CD4-positive, alpha-beta memory T cell (primary cell): ENCODE data around the gene CCIN. TPM values are rescaled to one million over a fixed set of nuclear protein-coding genes. Genes with fewer than 3 reads are reported as not detected.

Source experiments
- CTCF ChIA-PET: fragments of 350-600 bp; sonication (Branson Sonifier 250); formaldehyde crosslinking; loops from one replicate; lab custom pipeline; 2021; ENCODE audit warnings: inconsistent platforms; ENCODE audit not compliant: partially characterized antibody; lab: Charles Lee
- POLR2A ChIA-PET: fragments of 350-600 bp; sonication (Branson Sonifier 250); formaldehyde crosslinking; loops from one replicate; lab custom pipeline; 2021; ENCODE audit not compliant: partially characterized antibody; lab: Charles Lee
- DNase-seq, 5 donors: peaks; one replicate each; pipeline versions ENCODE4 v3.0.0 to v3.0.0-alpha.2; 2020 to 2022; ENCODE audit warnings: mixed read lengths in 1 of 5
- H3K27ac ChIP-seq: one replicate; pipeline ENCODE4 v1.7.0; 2013; ENCODE audit warnings: low read depth, low read length
- H3K27me3 ChIP-seq: 2 replicates; pipeline ENCODE4 v1.7.0; 2013; ENCODE audit warnings: mild to moderate bottlenecking, low read length, moderate library complexity; ENCODE audit not compliant: insufficient read depth
- H3K36me3 ChIP-seq: 2 replicates; pipeline ENCODE4 v1.7.0; 2013; ENCODE audit warnings: mild to moderate bottlenecking, low read length, moderate library complexity; ENCODE audit not compliant: insufficient read depth
- H3K4me1 ChIP-seq: 2 replicates; pipeline ENCODE4 v1.7.0; 2013; ENCODE audit warnings: mild to moderate bottlenecking, low read length, moderate library complexity; ENCODE audit not compliant: insufficient read depth
- H3K4me3 ChIP-seq, 2 donors: one replicate each; pipeline ENCODE4 v1.7.0; 2013; ENCODE audit warnings: low read length in 2 of 2, mild to moderate bottlenecking in 1 of 2
- H3K9me3 ChIP-seq, 2 donors: one replicate each; pipeline ENCODE4 v1.7.0; 2013; ENCODE audit warnings: low read length in 2 of 2, control low read depth in 1 of 2; ENCODE audit not compliant: control insufficient read depth in 1 of 2
- H3K27ac Mint-ChIP-seq, 7 donors: one replicate each; pipeline ENCODE4 v1.8.0; 2020 to 2021; ENCODE audit warnings: mixed read lengths in 7 of 7, mild to moderate bottlenecking in 6 of 7, inconsistent platforms in 3 of 7, moderate library complexity in 3 of 7
- H3K27me3 Mint-ChIP-seq, 2 donors: one replicate each; pipeline ENCODE4 v1.8.0; 2020 to 2021; ENCODE audit warnings: mixed read lengths in 2 of 2
- H3K36me3 Mint-ChIP-seq, 2 donors: one replicate each; pipeline ENCODE4 v1.8.0; 2020 to 2021; ENCODE audit warnings: mixed read lengths in 2 of 2, inconsistent platforms in 1 of 2, mild to moderate bottlenecking in 1 of 2
- H3K4me1 Mint-ChIP-seq, 4 donors: one replicate each; pipeline ENCODE4 v1.8.0; 2020 to 2021; ENCODE audit warnings: mixed read lengths in 4 of 4, mild to moderate bottlenecking in 1 of 4
- H3K4me3 Mint-ChIP-seq, 8 donors: one replicate each; pipeline ENCODE4 v1.8.0; 2020 to 2021; ENCODE audit warnings: mixed read lengths in 8 of 8, mild to moderate bottlenecking in 7 of 8, moderate library complexity in 6 of 8, inconsistent platforms in 3 of 8
- H3K9me3 Mint-ChIP-seq, 8 donors: one replicate each; pipeline ENCODE4 v1.8.0; 2020 to 2021; ENCODE audit warnings: mixed read lengths in 8 of 8, mild to moderate bottlenecking in 5 of 8, inconsistent platforms in 3 of 8, moderate library complexity in 1 of 8
- intact Hi-C: fragments of 100-400 bp; cut with micrococcal nuclease; formaldehyde crosslinking; loops from one replicate; pipeline ENCODE4 v1.15.1; 2023
- polyA plus RNA-seq, 2 donors: library from polyadenylated mRNA; unstranded; fragments of 300-500 nt; fragmentation: Illumina TruSeq; gene quantifications; one replicate each; pipeline ENCODE4 v1.2.3, GENCODE V29; 2021
- total RNA-seq, 2 experiments: library from RNA; stranded (reverse); gene quantifications; one replicate each; pipeline ENCODE4 v1.2.3, GENCODE V29; 2021

The CCIN gene
- total and polyA plus RNA-seq, 4 experiments from 2014 or later = not detected

DNA sequence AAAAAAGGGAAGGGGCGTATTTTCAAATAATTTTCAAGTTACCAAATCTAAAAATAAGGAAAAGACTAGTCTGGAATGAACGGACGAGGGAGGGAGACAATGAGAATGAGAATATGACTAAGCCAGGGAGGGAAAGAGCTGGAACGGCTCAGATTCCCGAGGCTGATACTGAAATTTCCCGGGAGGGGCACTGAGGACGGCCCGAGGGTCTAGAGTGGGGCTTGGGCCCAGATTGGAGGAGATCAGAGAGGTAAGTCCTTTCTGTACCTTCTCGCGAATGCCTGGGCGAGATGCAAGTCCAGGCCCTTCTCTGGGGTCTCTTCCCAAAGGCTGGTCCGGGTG, 3.4 kb upstream of the CCIN start:
- H3K4me3 Mint-ChIP-seq = peak overlapping the region in 6 of 8 donors; percentile 29 to 67 (median 48)
- peaks cover 0 to 20% of the 10 kb centered on the region in 2 donors for H3K36me3 Mint-ChIP-seq
- intact Hi-C loops = loop anchor here (1.0 to 5.0 kb wide), 5 partner anchors 13 to 157 kb away; partner anchors contain the start of gene GLIPR2
- ChIA-PET CTCF (interaction anchor here (0.7 to 20.1 kb wide), 19 partner anchors 9 to 182 kb away, joined by 3 to 648 read pairs (median 8); partner anchors contain the start of genes CLTA and GLIPR2), POLR2A (interaction anchor here (1.7 to 5.5 kb wide), 7 partner anchors 14 to 67 kb away, joined by 5 to 44 read pairs (median 20); partner anchors contain the start of gene GLIPR2)
- DNase-seq = no peak
- no peaks in the 10 kb centered on the region for H3K9me3 Mint-ChIP-seq
- peaks cover 11 to 28% (median 19%) of the 10 kb centered on the region in 4 donors for H3K4me1 Mint-ChIP-seq
- peak overlapping the region in 1 of 7 donors; percentile 51 for H3K27ac Mint-ChIP-seq
- no peaks in the 10 kb centered on the region for H3K27me3 Mint-ChIP-seq
- Histone ChIP-seq H3K36me3 (peaks cover 3% of the 10 kb centered on the region), H3K27ac (no peak overlapping the region), H3K9me3 (no peaks in the 10 kb centered on the region), H3K27me3 (no peaks in the 10 kb centered on the region), H3K4me3 (peak overlapping the region in 1 of 2 donors; percentile 57), H3K4me1 (peaks cover 12% of the 10 kb centered on the region)

DNA sequence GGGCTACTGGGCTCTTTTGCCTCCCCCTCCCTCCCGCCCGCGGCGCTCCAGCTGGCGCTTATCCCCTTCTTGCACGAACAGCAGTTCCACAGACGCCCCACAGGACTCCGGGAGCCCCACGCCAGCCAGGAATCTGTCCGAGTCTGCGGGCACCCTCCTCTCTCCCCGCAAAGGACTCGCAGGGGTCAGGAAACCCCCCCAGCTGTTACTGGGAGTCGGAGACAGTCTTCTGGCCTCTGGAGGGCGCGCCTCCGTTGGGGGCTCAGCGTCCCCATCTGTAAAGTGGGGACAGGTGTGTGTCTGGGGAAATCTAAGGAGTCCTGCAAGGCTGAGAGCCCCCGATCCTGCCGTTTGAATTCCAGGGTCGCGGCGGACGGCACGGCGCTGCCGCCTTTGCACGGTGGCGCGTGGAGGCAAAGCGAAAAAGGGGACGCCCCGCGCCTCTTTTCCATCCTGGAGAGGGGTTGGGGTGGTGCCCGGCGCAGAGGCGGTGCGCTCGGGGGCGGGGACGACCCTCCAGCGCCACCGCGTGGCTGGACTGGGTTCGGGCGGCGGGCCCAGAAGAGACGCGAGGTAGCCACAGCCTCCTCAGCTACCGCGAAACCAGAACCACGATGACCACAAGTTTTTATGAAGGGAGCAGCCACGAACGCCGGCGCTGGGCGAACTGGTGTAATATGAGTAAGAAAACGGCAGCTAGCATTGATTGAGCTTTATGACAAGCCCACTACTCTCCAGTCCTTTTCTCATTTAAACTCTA, 2.8 kb upstream of the CCIN start:
- no peaks in the 10 kb centered on the region for H3K9me3 Mint-ChIP-seq
- H3K36me3 ChIP-seq = peaks cover 3% of the 10 kb centered on the region
- H3K27me3 Mint-ChIP-seq = no peaks in the 10 kb centered on the region
- peaks cover 0 to 15% of the 10 kb centered on the region in 2 donors for H3K36me3 Mint-ChIP-seq
- no peaks in the 10 kb centered on the region for H3K9me3 ChIP-seq
- peaks cover 12% of the 10 kb centered on the region for H3K4me1 ChIP-seq
- no peak overlapping the region for H3K27ac ChIP-seq
- peak overlapping the region in 1 of 2 donors; percentile 57 for H3K4me3 ChIP-seq
- peak; percentile 76 to 86 (median 79) for DNase-seq
- intact Hi-C loops = loop anchor here (1.0 to 5.0 kb wide), 5 partner anchors 14 to 158 kb away; partner anchors contain the start of gene GLIPR2
- H3K4me1 Mint-ChIP-seq = peaks cover 10 to 27% (median 14%) of the 10 kb centered on the region in 4 donors
- H3K27ac Mint-ChIP-seq = peak overlapping the region; percentile 35 to 78 (median 60)
- CTCF ChIA-PET = interaction anchor here (0.7 to 20.1 kb wide), 30 partner anchors 9 to 273 kb away, joined by 3 to 648 read pairs (median 6); partner anchors contain the start of genes CLTA and GLIPR2
- POLR2A ChIA-PET = interaction anchor here (0.7 to 5.5 kb wide), 10 partner anchors 8 to 68 kb away, joined by 3 to 44 read pairs (median 10); partner anchors contain the start of genes CLTA and GLIPR2
- H3K27me3 ChIP-seq = no peaks in the 10 kb centered on the region
- H3K4me3 Mint-ChIP-seq = peak overlapping the region; percentile 67 to 84 (median 78)

DNA sequence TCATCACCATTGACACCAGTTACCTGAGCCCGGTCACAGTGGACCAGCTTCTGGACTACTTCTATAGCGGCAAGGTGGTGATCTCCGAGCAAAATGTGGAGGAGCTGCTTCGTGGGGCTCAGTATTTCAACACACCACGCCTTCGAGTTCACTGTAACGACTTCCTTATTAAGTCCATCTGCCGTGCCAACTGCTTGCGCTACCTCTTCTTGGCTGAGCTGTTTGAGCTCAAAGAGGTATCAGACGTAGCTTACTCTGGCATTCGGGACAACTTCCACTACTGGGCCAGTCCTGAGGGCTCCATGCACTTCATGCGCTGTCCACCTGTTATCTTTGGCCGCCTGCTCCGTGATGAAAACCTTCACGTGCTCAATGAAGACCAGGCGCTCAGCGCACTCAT, 520 bp downstream of the CCIN start:
- Mint-ChIP-seq H3K4me1 (peaks cover 5 to 19% (median 9%) of the 10 kb centered on the region in 4 donors), H3K27ac (no peak overlapping the region), H3K27me3 (no peaks in the 10 kb centered on the region), H3K9me3 (no peaks in the 10 kb centered on the region), H3K4me3 (no peak overlapping the region), H3K36me3 (no peaks in the 10 kb centered on the region)
- POLR2A ChIA-PET = no interaction called here
- H3K4me3 ChIP-seq = no peak overlapping the region
- no peak overlapping the region for H3K27ac ChIP-seq
- no peaks in the 10 kb centered on the region for H3K9me3 ChIP-seq
- CTCF ChIA-PET = interaction anchor here (1.1 to 20.1 kb wide), 5 partner anchors 10 to 68 kb away, joined by 3 to 648 read pairs (median 4); partner anchors contain the start of gene CLTA
- intact Hi-C loops = loop anchor here (5.0 kb wide), 1 partner anchor 147 kb away; no protein-coding TSS in a partner anchor
- DNase-seq = no peak
- peaks cover 10% of the 10 kb centered on the region for H3K4me1 ChIP-seq
- no peaks in the 10 kb centered on the region for H3K36me3 ChIP-seq
- no peaks in the 10 kb centered on the region for H3K27me3 ChIP-seq

DNA sequence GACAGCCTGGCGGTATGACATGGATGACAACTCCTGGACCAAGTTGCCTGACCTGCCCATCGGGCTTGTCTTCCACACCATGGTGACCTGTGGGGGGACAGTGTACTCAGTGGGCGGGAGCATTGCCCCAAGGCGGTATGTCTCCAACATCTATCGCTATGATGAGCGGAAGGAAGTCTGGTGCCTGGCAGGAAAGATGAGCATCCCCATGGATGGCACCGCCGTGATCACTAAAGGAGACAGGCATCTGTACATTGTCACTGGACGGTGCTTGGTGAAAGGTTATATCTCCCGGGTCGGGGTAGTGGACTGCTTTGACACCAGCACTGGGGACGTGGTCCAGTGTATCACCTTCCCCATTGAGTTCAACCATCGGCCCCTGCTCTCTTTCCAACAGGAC, 1.3 kb downstream of the CCIN start:
- no peaks in the 10 kb centered on the region for H3K27me3 ChIP-seq
- no peaks in the 10 kb centered on the region for H3K9me3 ChIP-seq
- H3K36me3 ChIP-seq = no peaks in the 10 kb centered on the region
- DNase-seq = no peak
- H3K27ac ChIP-seq = no peak overlapping the region
- intact Hi-C loops = no loop called here
- ChIA-PET POLR2A (no interaction called here), CTCF (interaction anchor here (5.1 to 20.1 kb wide), 2 partner anchors 20 to 68 kb away, joined by 35 to 648 read pairs; partner anchors contain the start of gene CLTA)
- H3K4me1 ChIP-seq = peaks cover 6% of the 10 kb centered on the region
- no peaks in the 10 kb centered on the region for H3K36me3 Mint-ChIP-seq
- H3K27ac Mint-ChIP-seq = no peak overlapping the region
- H3K4me1 Mint-ChIP-seq = peaks cover 5 to 11% (median 8%) of the 10 kb centered on the region in 4 donors
- no peak overlapping the region for H3K4me3 Mint-ChIP-seq
- no peaks in the 10 kb centered on the region for H3K9me3 Mint-ChIP-seq
- peaks cover 0 to 1% of the 10 kb centered on the region in 2 donors for H3K27me3 Mint-ChIP-seq
- H3K4me3 ChIP-seq = no peak overlapping the region

DNA sequence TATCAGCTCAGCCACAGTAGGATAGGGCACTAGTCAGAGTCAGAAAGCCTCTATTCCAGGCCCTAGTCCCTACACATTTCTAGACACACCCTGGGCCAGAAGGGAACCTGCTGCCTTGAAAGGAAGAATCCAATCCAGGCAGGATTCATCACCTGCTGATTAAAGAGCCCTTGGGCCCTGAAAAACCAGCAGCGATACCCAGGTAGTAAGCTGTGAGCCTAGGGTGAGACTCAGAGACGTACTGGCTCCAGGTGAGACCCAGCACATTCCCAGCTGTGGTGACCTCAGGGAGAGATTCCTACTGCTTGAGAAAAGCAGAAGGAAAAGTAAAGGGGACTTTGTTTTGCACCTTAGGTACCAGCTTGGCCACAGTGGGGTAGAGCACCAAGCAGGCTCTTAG, 4.7 kb downstream of the CCIN start:
- intact Hi-C loops = no loop called here
- no peaks in the 10 kb centered on the region for H3K4me1 ChIP-seq
- no peaks in the 10 kb centered on the region for H3K27me3 ChIP-seq
- H3K9me3 Mint-ChIP-seq = peaks cover 0 to 2% (median 0%) of the 10 kb centered on the region in 8 donors
- no peak overlapping the region for H3K4me3 Mint-ChIP-seq
- DNase-seq = no peak
- H3K27me3 Mint-ChIP-seq = peaks cover 0 to 3% of the 10 kb centered on the region in 2 donors
- H3K36me3 ChIP-seq = no peaks in the 10 kb centered on the region
- H3K4me1 Mint-ChIP-seq = peaks cover 0 to 4% (median 2%) of the 10 kb centered on the region in 4 donors
- no peak overlapping the region for H3K27ac Mint-ChIP-seq
- no peaks in the 10 kb centered on the region for H3K9me3 ChIP-seq
- no peaks in the 10 kb centered on the region for H3K36me3 Mint-ChIP-seq
- H3K27ac ChIP-seq = no peak overlapping the region
- ChIA-PET POLR2A (no interaction called here), CTCF (interaction anchor here (1.6 to 20.1 kb wide), 3 partner anchors 10 to 86 kb away, joined by 3 to 648 read pairs (median 5); no protein-coding TSS in a partner anchor)
- no peak overlapping the region for H3K4me3 ChIP-seq

DNA sequence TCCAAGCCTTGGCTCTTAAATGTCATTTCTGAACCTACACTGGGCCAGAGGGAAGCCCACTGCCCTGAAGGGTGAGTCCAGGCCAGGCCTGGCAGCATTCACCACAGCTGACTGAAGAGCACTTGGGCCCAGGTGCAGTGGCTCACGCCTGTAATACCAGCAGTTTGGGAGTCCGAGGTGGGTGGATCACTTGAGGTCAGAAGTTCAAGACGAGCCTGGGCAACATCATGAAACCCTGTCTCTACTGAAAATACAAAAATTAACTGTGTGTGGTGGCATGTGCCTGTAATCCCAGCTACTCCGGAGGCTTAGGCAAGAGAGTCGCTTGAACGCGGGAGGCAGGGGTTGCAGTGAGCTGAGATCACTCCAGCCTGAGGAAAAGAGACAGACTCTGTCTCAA, 5.1 kb downstream of the CCIN start:
- POLR2A ChIA-PET = no interaction called here
- peaks cover 0 to 3% of the 10 kb centered on the region in 2 donors for H3K27me3 Mint-ChIP-seq
- CTCF ChIA-PET = interaction anchor here (1.6 to 20.1 kb wide), 2 partner anchors 72 to 86 kb away, joined by 3 to 648 read pairs; no protein-coding TSS in a partner anchor

DNA sequence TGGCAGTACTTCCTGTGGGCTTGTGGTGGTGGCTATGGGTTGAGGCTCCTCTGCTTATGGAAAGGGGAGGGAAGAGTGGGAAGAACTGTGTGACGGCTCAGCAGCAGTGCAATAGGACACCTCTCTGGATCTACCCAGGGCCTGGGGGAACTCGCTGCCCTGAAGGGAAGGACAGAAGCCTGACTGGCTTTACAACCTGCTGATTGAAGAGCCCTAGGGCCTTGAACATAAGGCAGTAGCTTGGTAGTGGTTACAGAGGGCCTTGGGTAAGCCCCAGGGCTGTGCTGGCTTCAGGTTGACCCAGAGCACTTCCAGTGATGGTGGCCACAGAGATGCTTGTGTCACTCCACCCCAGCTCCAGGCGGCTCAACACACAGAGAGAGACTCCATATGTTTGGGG, 5.5 kb downstream of the CCIN start:
- H3K9me3 Mint-ChIP-seq = peaks cover 0 to 2% (median 0%) of the 10 kb centered on the region in 8 donors
- no peak overlapping the region for H3K27ac Mint-ChIP-seq
- peaks cover 0 to 3% of the 10 kb centered on the region in 2 donors for H3K27me3 Mint-ChIP-seq
- Histone ChIP-seq H3K27ac (no peak overlapping the region), H3K36me3 (no peaks in the 10 kb centered on the region), H3K27me3 (no peaks in the 10 kb centered on the region), H3K9me3 (no peaks in the 10 kb centered on the region), H3K4me3 (no peak overlapping the region), H3K4me1 (no peaks in the 10 kb centered on the region)
- CTCF ChIA-PET = interaction anchor here (1.6 kb wide), 1 partner anchor 8 kb away, joined by 6 read pairs; no protein-coding TSS in a partner anchor
- H3K36me3 Mint-ChIP-seq = no peaks in the 10 kb centered on the region
- DNase-seq = no peak
- POLR2A ChIA-PET = no interaction called here
- peaks cover 0 to 5% (median 2%) of the 10 kb centered on the region in 4 donors for H3K4me1 Mint-ChIP-seq
- intact Hi-C loops = no loop called here
- H3K4me3 Mint-ChIP-seq = no peak overlapping the region

More for the DNA sequence above, 5.1 kb downstream of the CCIN start:
- no peak for DNase-seq
- no peak overlapping the region for H3K27ac ChIP-seq
- peaks cover 0 to 5% (median 2%) of the 10 kb centered on the region in 4 donors for H3K4me1 Mint-ChIP-seq
- no peak overlapping the region for H3K4me3 Mint-ChIP-seq
- H3K36me3 ChIP-seq = no peaks in the 10 kb centered on the region
- no peaks in the 10 kb centered on the region for H3K4me1 ChIP-seq
- H3K27ac Mint-ChIP-seq = no peak overlapping the region
- H3K27me3 ChIP-seq = no peaks in the 10 kb centered on the region
- no peak overlapping the region for H3K4me3 ChIP-seq
- H3K9me3 ChIP-seq = no peaks in the 10 kb centered on the region
- no peaks in the 10 kb centered on the region for H3K36me3 Mint-ChIP-seq
- peaks cover 0 to 2% (median 0%) of the 10 kb centered on the region in 8 donors for H3K9me3 Mint-ChIP-seq
- intact Hi-C loops = no loop called here
